Epithelial cell of proximal tubule (primary cell): ENCODE measurements around the gene GPX7. TPM values are rescaled to one million over a fixed set of nuclear protein-coding genes. Genes with fewer than 3 reads are reported as not detected.
"Not testable (repeated sequence)": the region's sequence is repeated elsewhere in the genome, so short reads cannot be mapped to it uniquely, and the experiment has no call there.

Experiments
- DNase-seq: peaks from one replicate; pipeline ENCODE4 v3.0.0-alpha.2; 2011; ENCODE audit warnings: low read depth
- H3K4me3 ChIP-seq: 2 replicates; pipeline ENCODE4 v1.5.1; 2011; ENCODE audit warnings: low read depth, mild to moderate bottlenecking, low read length
- total RNA-seq: library from RNA; depleted of rRNA; stranded (reverse); fragments of >200 nt; gene quantifications from 2 replicates; pipeline ENCODE4 v1.2.3, GENCODE V29; 2015
- TF ChIP-seq, protein P1 (sequence below): conservative IDR thresholded peaks from 2 replicates; pipeline ENCODE4 v1.5.1; 2012; ENCODE audit warnings: low read depth, mild to moderate bottlenecking, low read length

Gene GPX7
- total RNA-seq, 1 donor from 2014 or later = 35.1 TPM

- DNase-seq = no peak
- TF ChIP-seq, protein P1, sequence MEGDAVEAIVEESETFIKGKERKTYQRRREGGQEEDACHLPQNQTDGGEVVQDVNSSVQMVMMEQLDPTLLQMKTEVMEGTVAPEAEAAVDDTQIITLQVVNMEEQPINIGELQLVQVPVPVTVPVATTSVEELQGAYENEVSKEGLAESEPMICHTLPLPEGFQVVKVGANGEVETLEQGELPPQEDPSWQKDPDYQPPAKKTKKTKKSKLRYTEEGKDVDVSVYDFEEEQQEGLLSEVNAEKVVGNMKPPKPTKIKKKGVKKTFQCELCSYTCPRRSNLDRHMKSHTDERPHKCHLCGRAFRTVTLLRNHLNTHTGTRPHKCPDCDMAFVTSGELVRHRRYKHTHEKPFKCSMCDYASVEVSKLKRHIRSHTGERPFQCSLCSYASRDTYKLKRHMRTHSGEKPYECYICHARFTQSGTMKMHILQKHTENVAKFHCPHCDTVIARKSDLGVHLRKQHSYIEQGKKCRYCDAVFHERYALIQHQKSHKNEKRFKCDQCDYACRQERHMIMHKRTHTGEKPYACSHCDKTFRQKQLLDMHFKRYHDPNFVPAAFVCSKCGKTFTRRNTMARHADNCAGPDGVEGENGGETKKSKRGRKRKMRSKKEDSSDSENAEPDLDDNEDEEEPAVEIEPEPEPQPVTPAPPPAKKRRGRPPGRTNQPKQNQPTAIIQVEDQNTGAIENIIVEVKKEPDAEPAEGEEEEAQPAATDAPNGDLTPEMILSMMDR = no peak
- no peak overlapping the region for H3K4me3 ChIP-seq
Observed at GRCh38 chr1:52574594-52574993, 27.6 kb upstream of the GPX7 start.

- DNase-seq = no peak
- H3K4me3 ChIP-seq = no peak overlapping the region
- TF ChIP-seq, protein P1 = no peak
Observed at GRCh38 chr1:52576074-52576473, 26.1 kb upstream of the GPX7 start.

GRCh38 chr1:52578066-52578465 is 24.1 kb upstream of the GPX7 start:
- DNase-seq, H3K4me3 ChIP-seq: not testable (repeated sequence)

DNA sequence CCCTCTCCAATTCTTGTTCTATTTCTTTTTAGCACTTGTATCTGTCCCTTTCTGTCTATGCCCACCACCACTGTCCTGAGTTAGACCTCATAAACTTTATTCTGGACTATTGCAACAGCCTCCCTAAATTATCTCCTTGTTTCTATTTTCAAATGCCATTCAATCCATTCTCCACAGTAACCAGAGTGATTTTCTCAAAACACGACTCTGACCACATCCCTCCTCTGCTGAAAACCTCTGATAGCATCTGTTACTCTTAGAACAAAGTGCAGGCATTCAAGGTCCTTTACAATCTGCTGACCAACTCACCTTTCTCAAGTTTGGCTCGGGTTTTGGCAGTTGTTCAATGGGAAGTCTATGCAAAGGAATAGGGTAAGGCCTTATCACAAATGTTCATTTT is 22.8 kb upstream of the GPX7 start:
- TF ChIP-seq, protein P1 = no peak
- no peak for DNase-seq
- no peak overlapping the region for H3K4me3 ChIP-seq

DNA sequence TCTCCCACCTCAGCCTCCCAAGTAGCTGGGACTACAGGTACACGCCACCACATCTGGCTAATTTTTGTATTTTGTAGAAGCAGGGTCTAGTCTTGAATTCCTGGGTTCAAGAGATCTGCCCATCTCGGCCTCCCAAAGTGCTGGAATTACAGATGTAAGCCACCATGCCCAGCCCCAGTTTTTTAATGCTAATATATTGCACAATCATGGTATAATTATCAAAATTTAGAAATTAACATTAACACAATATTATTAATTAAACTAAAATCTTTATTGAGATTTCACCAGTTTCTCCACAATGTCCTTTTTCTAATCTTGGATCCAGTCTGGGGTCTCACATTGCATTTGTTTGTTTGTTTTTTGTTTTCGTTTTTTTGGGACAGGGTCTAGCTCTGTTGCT is 21.9 kb upstream of the GPX7 start:
- no peak overlapping the region for H3K4me3 ChIP-seq
- no peak for DNase-seq
- TF ChIP-seq, protein P1 = no peak

GRCh38 chr1:52582116-52582696 is 20.0 kb upstream of the GPX7 start:
- H3K4me3 ChIP-seq = no peak overlapping the region
- no peak for DNase-seq
- TF ChIP-seq, protein P1 = no peak

- no peak overlapping the region for H3K4me3 ChIP-seq
- TF ChIP-seq, protein P1 = no peak
- DNase-seq = no peak
Observed at GRCh38 chr1:52585474-52585873, 16.7 kb upstream of the GPX7 start.
